RWPE2 (cell line): ENCODE results near the gene TRIM2.
"Not testable (repeated sequence)": the region's sequence is repeated elsewhere in the genome, so short reads cannot be mapped to it uniquely, and the experiment has no call there.

Source experiments
- ATAC-seq: fragments of 200-7000 bp; cut with Tn5 transposase; 3 replicates; pipeline ENCODE4 v1.9.1; 2021; ENCODE audit warnings: low read depth
- DNase-seq: peaks from one replicate; pipeline ENCODE4 v3.0.0-alpha.2; 2020; ENCODE audit warnings: low spot score
- H3K27ac ChIP-seq: fragments of 450-650 bp; 2 replicates; pipeline ENCODE4 v1.5.1; 2017; ENCODE audit warnings: mild to moderate bottlenecking; ENCODE audit not compliant: poor library complexity, severe bottlenecking
- H3K27me3 ChIP-seq: fragments of 250-450 bp; sonication (Bioruptor Pico); 2 replicates; pipeline ENCODE4 v1.5.1; 2021; ENCODE audit warnings: mild to moderate bottlenecking, moderate library complexity; ENCODE audit not compliant: insufficient read depth, poor library complexity, severe bottlenecking
- H3K36me3 ChIP-seq: fragments of 250-450 bp; sonication (Bioruptor Pico); 2 replicates; pipeline ENCODE4 v1.5.1; 2020; ENCODE audit warnings: low read depth, mild to moderate bottlenecking, moderate library complexity
- H3K4me1 ChIP-seq: fragments of 250-450 bp; sonication (Bioruptor Pico); 2 replicates; pipeline ENCODE4 v1.5.1; 2021; ENCODE audit warnings: mild to moderate bottlenecking, moderate library complexity; ENCODE audit not compliant: insufficient read depth, poor library complexity, severe bottlenecking
- H3K4me3 ChIP-seq: fragments of 250-450 bp; sonication (Bioruptor Pico); 2 replicates; pipeline ENCODE4 v1.5.1; 2021; ENCODE audit warnings: mild to moderate bottlenecking, moderate library complexity; ENCODE audit not compliant: severe bottlenecking
- H3K9me3 ChIP-seq: fragments of 250-450 bp; sonication (Bioruptor Pico); 2 replicates; pipeline ENCODE4 v1.5.1; 2021; ENCODE audit warnings: mild to moderate bottlenecking, moderate library complexity; ENCODE audit not compliant: severe bottlenecking
- TF ChIP-seq, protein P1 (sequence below): fragments of 450-650 bp; IDR thresholded peaks from one replicate; pipeline ENCODE4 v1.5.1; 2017; ENCODE audit warnings: mild to moderate bottlenecking, moderate library complexity; ENCODE audit not compliant: poor library complexity, severe bottlenecking

The TRIM2 gene

DNA sequence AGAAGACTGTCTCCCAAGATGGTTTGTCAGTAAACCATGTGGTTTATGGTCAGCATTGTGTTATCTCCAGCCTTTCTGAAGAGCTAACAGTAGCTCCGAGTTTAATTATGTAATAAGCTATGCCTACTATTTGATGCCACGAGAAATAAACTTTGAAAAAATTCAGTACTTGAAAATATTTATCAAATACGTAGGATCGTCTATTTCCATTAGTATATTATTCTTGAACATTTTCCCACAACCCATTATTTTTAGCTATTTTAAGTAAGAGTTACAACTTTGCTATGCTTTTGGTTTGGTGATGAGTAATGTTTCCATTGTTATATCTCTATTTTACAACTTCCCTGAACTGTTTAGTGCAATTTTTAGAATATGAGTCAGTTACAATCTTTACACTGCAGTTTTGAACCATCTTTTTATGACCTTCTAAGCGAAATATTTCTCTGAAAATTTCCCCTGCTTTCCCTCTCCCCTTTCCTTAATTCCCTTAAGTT lies 44.5 kb upstream of the TRIM2 start:
- no peaks in the 10 kb centered on the region for H3K9me3 ChIP-seq
- DNase-seq (no peak), ATAC-seq (peak; percentile 92)
- peaks cover 25% of the 10 kb centered on the region for H3K27me3 ChIP-seq
- H3K4me1 ChIP-seq, result peaks cover 11% of the 10 kb centered on the region
- H3K27ac ChIP-seq, result no peak overlapping the region
- TF ChIP-seq, protein P1, sequence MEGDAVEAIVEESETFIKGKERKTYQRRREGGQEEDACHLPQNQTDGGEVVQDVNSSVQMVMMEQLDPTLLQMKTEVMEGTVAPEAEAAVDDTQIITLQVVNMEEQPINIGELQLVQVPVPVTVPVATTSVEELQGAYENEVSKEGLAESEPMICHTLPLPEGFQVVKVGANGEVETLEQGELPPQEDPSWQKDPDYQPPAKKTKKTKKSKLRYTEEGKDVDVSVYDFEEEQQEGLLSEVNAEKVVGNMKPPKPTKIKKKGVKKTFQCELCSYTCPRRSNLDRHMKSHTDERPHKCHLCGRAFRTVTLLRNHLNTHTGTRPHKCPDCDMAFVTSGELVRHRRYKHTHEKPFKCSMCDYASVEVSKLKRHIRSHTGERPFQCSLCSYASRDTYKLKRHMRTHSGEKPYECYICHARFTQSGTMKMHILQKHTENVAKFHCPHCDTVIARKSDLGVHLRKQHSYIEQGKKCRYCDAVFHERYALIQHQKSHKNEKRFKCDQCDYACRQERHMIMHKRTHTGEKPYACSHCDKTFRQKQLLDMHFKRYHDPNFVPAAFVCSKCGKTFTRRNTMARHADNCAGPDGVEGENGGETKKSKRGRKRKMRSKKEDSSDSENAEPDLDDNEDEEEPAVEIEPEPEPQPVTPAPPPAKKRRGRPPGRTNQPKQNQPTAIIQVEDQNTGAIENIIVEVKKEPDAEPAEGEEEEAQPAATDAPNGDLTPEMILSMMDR, result no peak
- no peak overlapping the region for H3K4me3 ChIP-seq
- no peaks in the 10 kb centered on the region for H3K36me3 ChIP-seq

DNA sequence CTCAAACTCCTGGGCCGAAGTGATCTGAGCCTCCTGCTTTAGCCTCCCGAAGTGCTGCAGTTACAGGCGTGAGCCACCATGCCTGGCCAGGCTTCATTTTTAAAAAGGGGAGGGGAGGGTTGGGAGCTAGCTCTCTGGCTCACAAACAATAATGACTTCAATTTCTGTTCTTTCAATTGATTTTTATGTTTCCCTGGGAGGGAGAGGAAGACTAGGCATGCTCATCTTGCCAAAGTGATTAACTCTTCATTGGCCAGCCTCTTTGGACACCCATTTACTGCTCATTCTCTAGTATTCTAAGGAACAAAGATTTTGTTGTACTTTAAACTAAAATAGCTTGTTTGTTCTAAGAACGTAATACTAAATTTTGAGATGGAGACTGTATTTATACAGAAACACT lies 43.4 kb upstream of the TRIM2 start:
- Histone ChIP-seq H3K27ac (no peak overlapping the region), H3K4me3 (no peak overlapping the region), H3K9me3 (no peaks in the 10 kb centered on the region), H3K36me3 (no peaks in the 10 kb centered on the region), H3K27me3 (peaks cover 25% of the 10 kb centered on the region), H3K4me1 (peaks cover 11% of the 10 kb centered on the region)
- DNase-seq, result no peak
- TF ChIP-seq, protein P1, result no peak
- no peak for ATAC-seq

DNA sequence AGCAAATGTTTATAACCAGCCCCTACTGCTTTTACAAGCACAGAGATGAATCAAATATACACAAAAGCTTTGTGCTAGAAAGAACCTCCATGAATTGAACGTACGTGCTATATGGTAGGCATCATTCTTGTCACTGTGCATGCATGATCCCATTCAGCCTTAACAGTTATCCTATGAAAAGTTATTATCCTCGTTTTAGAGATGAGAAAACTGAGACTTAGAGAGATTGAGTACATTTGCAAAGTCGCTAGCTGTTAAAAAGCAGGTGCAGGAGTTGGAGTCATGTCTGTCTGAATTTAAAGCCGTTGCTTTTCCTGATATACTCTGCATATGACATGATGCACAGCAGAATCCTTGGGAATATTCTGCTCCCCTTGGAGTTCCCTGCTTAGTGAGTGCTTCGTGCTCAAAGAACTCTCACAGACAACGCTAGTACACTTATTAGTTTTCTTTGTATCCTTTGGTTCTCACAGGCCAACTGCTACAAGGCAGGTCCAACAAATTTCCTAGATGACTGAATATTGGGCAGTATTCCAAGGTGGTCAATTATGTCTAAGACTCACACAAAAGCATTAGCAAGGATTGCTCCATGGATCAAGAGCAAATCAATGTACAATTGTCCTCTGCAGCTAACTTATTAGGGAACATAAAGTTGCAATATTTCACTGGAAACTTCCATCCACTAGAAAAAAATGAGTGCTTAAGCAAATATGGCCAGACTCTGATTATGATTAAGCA lies 42.8 kb upstream of the TRIM2 start:
- DNase-seq (no peak), ATAC-seq (no peak)
- TF ChIP-seq, protein P1, result no peak
- Histone ChIP-seq H3K36me3 (no peaks in the 10 kb centered on the region), H3K27ac (no peak overlapping the region), H3K4me1 (peaks cover 11% of the 10 kb centered on the region), H3K27me3 (peaks cover 25% of the 10 kb centered on the region), H3K4me3 (no peak overlapping the region), H3K9me3 (no peaks in the 10 kb centered on the region)

DNA sequence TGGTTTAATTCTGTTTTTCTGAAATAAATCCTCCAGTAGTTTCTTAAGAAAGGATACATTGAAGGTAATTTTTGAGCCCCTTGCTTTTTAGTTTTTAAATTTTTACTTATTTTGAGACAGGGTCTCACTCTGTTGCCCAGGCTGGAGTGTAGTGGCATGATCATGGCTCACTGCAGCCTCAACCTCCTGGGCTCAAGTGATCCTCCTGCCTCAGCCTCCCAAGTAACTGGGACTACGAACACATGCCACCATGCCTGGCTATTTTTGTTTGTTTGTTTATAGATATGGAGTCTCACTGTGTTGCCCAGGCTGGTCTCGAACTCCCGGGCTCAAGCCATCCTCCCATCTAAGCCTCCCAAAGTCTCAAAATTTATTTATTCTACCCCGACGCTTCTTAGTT lies 39.0 kb upstream of the TRIM2 start:
- H3K27me3 ChIP-seq, DNase-seq, H3K36me3 ChIP-seq, ATAC-seq, H3K27ac ChIP-seq, H3K9me3 ChIP-seq, H3K4me1 ChIP-seq, H3K4me3 ChIP-seq: not testable (repeated sequence)

DNA sequence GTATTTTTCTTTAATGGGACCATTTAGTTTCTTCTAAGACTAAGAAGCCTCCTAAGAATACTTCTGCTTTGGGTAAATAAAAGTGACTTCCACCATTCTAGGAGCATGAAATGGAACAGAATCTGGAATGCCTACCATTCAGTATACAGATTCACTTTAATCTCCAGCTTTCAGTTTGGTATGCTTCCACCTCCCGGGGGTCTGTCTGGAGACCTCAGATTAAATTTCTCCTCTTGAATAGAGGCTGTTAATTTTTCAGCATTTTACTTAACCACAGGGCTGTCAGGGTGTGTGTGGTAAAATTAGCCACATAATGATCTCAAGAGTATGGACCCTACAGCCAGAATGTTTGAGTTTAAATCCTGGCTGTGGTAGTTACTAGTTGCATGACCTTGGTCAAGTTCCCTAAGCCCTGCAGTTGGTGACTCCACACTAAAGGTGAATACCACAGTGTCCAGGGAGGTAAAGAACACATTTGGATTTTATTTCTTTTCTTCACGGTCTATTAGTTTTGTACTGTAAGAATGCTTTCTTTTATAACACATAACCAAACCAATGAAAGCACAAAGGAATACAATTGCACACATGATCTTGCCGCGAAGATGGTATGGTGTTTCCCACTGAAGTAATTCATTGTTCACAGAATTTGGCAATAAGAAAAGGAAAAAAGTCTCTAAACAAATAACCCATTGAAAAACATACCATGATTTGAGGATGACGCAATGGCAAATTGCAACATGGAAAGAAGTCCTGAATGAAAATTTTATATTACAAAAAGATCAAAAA lies 37.3 kb upstream of the TRIM2 start:
- no peak for DNase-seq
- Histone ChIP-seq H3K4me3 (no peak overlapping the region), H3K4me1 (peaks cover 9% of the 10 kb centered on the region), H3K27me3 (no peaks in the 10 kb centered on the region), H3K27ac (no peak overlapping the region), H3K9me3 (no peaks in the 10 kb centered on the region), H3K36me3 (no peaks in the 10 kb centered on the region)
- TF ChIP-seq, protein P1, result no peak
- ATAC-seq, result peak; percentile 17; the same call in 1 of the 3 replicates
